ENCODE data around the gene SETD2. TPM values are rescaled to one million over a fixed set of nuclear protein-coding genes. Genes with fewer than 3 reads are reported as not detected.

SETD2 gene
- total and polyA plus RNA-seq, 5 donors = 10.3 to 35.6 (median 32.0) TPM

DNA sequence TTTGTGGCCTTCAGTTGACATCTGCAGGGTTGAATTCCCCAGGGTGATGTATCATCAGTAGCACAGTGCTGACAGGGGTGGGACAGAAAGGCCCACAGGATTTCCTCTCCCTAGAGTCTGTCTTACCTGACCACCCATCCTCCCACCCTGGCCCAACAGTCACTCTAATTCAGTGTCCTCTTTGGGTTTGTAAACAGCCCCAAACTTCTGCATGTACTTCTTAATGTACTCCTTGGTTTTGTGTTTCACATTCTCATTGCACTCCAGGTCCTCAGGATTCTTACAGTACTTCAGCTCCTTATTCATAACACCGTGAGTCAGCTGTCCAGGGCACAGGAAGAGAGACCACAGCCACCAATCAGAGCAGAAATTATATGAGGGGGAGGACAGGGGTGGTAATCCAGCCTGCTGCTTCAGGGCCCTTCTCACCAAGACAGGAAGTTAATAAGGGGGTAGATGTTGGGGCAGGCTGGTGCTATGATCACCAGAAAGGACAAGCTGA lies 146.9 kb downstream of the SETD2 start:
- DNase-seq = peak in 1 of 3 donors; percentile 19
- intact Hi-C loops (cut with DNase I) = no loop called here
- Histone ChIP-seq H3K27ac (ENCODE audit: low read length) (no peak overlapping the region), H3K4me3 (ENCODE audit: low read length) (no peak overlapping the region), H3K4me1 (ENCODE audit: control insufficient read depth, insufficient read depth, low read length) (no peaks in the 10 kb centered on the region), H3K27me3 (ENCODE audit: control insufficient read depth, insufficient read depth) (no peaks in the 10 kb centered on the region), H3K9me3 (ENCODE audit: control insufficient read depth, low read length) (no peaks in the 10 kb centered on the region)
- no peak for ATAC-seq
- whole genome bisulfite sequencing = 36% methylated on average over 1 of the region's 1 CpG

DNA sequence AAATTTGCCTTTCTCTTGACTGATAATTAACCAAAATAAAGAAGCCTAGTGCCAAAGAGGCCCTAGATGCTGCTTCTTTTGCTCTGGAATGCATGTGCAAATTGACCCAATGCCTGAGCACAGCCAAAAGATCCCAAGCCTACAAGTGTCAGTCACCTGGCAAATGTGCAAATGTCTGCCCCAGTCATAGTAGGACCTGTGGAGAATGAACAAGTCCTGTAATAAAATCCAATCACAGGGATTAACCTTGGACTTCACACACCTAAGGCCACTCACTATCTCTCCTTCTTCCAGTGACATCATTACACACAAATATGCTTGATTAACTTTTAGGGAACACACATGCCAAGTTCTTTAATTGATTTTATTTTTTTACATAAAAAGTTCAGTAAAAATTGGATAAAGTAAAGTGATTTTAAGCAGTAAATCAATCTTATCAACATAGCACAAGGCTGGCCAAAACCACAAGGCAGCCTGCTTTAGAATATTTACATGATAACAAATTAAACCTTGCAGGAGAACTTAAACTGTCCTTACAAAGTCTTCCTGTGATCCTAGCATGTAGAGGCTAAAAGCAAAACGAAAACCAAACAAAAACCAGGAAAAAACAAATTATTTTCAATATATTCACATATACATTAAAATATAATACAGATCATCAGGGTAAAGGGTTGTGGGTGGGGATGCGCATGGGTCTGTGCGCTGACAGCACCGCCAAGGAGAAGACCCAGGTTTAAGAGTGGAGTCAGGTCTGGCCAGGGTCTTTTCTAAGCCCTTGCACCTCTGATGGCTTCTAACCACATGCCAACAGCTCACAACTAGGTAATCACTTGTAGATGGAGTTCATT lies 147.6 kb downstream of the SETD2 start:
- H3K27ac ChIP-seq (ENCODE audit: low read length) = no peak overlapping the region
- H3K4me1 ChIP-seq (ENCODE audit: control insufficient read depth, insufficient read depth, low read length) = no peaks in the 10 kb centered on the region
- ATAC-seq = no peak
- no peak overlapping the region for H3K4me3 ChIP-seq (ENCODE audit: low read length)
- intact Hi-C loops (cut with DNase I) = no loop called here
- no peaks in the 10 kb centered on the region for H3K9me3 ChIP-seq (ENCODE audit: control insufficient read depth, low read length)
- DNase-seq = peak in 1 of 3 donors; percentile 9
- no peaks in the 10 kb centered on the region for H3K27me3 ChIP-seq (ENCODE audit: control insufficient read depth, insufficient read depth)
- 88% methylated on average over 4 of the region's 4 CpGs for WGBS

DNA sequence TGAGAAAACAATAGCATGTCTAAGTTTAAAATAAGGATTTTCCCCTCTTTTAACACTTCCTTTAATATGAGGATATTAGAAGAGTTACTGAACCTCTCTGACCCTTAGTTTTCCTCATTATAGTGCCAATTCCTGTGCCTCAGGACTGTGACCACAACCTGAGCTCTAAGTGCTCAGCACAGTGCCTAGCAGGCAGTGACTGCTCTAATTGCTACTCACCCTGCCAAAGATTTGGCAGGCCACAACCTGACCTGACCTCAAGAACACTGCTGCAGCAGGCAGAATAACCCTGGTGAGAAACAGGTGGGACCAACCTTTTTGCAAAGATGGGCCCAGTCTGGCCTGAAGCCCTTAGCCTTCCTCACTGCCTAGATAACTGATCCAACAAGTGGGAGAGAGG lies 148.8 kb downstream of the SETD2 start:
- no peaks in the 10 kb centered on the region for H3K4me1 ChIP-seq (ENCODE audit: control insufficient read depth, insufficient read depth, low read length)
- no peaks in the 10 kb centered on the region for H3K27me3 ChIP-seq (ENCODE audit: control insufficient read depth, insufficient read depth)
- no peak overlapping the region for H3K4me3 ChIP-seq (ENCODE audit: low read length)
- intact Hi-C loops (cut with DNase I) = no loop called here
- H3K9me3 ChIP-seq (ENCODE audit: control insufficient read depth, low read length) = no peaks in the 10 kb centered on the region
- no peak for ATAC-seq
- no peak overlapping the region for H3K27ac ChIP-seq (ENCODE audit: low read length)
- DNase-seq = no peak

DNA sequence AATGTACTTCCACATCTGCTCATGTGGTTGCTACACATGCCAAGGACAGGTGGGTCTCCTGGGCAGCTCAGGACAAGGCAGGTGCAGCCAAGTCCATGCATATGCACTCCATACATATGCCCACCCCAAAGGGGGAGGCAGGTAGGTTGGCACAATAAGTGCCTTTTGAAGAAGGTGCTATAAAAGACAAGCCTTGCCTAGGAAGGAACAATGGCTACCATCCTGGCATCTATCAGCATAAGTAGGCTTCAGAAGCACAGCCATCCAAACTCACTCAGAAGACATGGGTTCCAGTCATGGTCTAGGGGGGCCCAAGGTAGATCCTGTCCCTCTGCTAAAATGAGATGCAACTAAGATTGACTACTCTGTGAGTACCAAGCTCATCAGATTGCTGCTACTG lies 149.9 kb downstream of the SETD2 start:
- intact Hi-C loops (cut with DNase I) = no loop called here
- ATAC-seq (no peak), DNase-seq (peak in 1 of 3 donors; percentile 20)
- H3K4me1 ChIP-seq (ENCODE audit: control insufficient read depth, insufficient read depth, low read length) = no peaks in the 10 kb centered on the region
- no peaks in the 10 kb centered on the region for H3K27me3 ChIP-seq (ENCODE audit: control insufficient read depth, insufficient read depth)
- H3K9me3 ChIP-seq (ENCODE audit: control insufficient read depth, low read length) = no peaks in the 10 kb centered on the region
- no peak overlapping the region for H3K27ac ChIP-seq (ENCODE audit: low read length)
- H3K4me3 ChIP-seq (ENCODE audit: low read length) = no peak overlapping the region

DNA sequence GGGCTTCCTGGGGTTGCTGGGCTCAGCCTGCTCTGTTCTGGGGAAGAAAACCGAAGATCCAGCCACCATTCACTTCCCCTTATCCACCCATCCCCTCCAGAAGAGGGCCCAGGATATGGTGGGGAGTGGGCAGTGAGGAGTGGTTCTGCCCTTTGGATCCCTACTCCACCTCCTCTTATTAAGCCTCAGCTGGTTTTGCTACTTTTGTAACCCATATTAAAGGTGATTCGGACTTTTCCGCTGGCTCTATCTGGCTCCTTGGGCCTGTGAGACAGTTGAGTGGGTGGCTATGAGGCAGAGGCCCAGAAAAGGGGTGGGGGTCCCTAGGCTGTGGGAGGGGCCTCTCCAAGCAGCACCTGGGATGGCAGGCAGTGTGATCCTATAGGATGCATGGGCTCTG lies 150.7 kb downstream of the SETD2 start:
- ATAC-seq = no peak
- H3K4me1 ChIP-seq (ENCODE audit: control insufficient read depth, insufficient read depth, low read length) = no peaks in the 10 kb centered on the region
- no peak overlapping the region for H3K27ac ChIP-seq (ENCODE audit: low read length)

DNA sequence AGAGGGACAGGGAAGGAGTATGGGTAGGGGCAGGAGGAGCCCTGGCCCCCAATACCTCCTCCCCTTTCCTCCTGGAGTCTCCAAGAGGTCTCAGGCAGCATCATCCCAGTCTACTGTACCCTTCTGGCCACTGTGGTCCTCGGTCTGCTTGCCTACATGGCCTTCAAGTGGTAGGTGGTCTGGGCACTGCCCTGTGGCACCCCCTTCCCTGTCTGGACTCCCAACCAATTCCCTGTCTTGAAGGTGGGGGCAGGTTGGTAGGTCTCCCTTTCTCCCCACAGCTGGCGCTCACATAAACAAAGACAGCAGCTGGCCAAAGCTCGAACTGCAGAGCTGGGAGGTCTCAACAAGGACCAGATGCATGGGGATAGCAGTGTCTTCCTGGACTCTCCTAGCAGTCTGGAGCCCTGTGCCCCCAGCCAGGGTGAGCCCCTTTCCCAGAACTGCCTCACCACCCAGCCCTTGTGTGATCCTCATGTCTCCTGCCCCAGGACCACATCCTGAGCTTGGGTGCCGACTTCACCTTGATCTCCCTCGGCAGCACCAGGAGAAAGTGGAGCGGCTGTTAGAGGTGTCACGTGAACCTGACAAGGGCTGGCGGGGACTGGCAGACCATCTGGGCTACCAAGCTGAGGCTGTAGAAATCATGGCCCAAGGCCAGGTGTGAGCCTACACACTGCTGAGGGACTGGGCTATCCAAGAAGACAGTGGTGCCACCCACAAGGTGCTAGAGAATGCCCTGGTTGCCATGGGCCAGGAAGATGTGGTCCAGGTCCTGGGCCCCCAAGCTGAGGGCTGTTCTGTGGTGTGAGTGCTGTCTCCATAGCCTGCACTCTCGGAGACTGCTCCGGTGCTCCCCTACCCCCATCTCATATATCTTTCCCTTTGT lies 151.3 kb downstream of the SETD2 start:
- 79% methylated on average over 10 of the region's 10 CpGs for WGBS
- no peaks in the 10 kb centered on the region for H3K4me1 ChIP-seq (ENCODE audit: control insufficient read depth, insufficient read depth, low read length)
- no peak overlapping the region for H3K4me3 ChIP-seq (ENCODE audit: low read length)
- intact Hi-C loops (cut with DNase I) = no loop called here
- no peaks in the 10 kb centered on the region for H3K27me3 ChIP-seq (ENCODE audit: control insufficient read depth, insufficient read depth)
- no peak for ATAC-seq
- DNase-seq = peak in 2 of 3 donors; percentile 38 to 55
- H3K27ac ChIP-seq (ENCODE audit: low read length) = no peak overlapping the region
- no peaks in the 10 kb centered on the region for H3K9me3 ChIP-seq (ENCODE audit: control insufficient read depth, low read length)

More for the DNA sequence above, 150.7 kb downstream of the SETD2 start:
- intact Hi-C loops (cut with DNase I) = no loop called here
- no peak for DNase-seq
- 88% methylated on average over 3 of the region's 3 CpGs for WGBS
- no peaks in the 10 kb centered on the region for H3K9me3 ChIP-seq (ENCODE audit: control insufficient read depth, low read length)
- no peaks in the 10 kb centered on the region for H3K27me3 ChIP-seq (ENCODE audit: control insufficient read depth, insufficient read depth)
- no peak overlapping the region for H3K4me3 ChIP-seq (ENCODE audit: low read length)

DNA sequence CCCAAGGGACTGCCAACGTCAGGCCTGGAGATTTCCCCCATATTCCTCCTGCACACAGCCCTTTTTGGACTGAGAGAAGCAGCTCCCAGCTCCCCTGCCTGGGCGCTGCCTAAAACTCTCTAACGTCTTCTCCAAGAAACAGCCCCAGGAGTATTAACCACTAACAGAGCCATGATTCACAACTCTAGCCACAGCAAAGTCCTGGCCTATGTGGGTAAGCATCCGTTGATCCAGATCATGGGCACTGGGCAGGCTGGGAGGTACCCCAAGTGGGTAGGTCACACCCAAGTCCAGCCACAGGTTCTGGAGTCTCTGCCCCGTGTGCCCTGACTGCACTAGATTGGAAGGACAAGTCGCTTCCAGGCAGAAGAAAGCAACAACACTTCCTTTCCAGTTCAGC lies 152.5 kb downstream of the SETD2 start:
- intact Hi-C loops (cut with DNase I) = no loop called here
- DNase-seq = peak in 1 of 3 donors; percentile 21

DNA sequence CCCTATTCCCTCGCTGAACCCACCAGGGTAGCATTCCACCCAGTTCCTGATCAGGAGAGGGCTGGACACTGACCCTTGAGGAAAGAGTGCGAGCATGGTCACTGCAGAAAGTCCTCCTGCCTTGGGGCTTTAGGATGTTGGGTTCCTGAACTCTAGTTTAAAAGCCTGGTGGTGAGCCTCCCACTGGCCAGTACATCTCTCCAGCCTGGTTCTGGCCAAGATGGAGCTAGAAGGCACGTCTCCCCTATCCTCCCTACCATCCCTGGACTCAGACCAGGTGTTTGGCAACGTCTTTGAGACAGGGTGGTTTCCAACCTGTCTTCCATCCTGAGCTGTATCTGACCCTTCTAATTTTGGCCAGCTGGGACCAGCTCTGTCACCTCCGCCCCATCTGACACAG lies 153.0 kb downstream of the SETD2 start:
- no peaks in the 10 kb centered on the region for H3K4me1 ChIP-seq (ENCODE audit: control insufficient read depth, insufficient read depth, low read length)
- intact Hi-C loops (cut with DNase I) = no loop called here
- H3K4me3 ChIP-seq (ENCODE audit: low read length) = no peak overlapping the region
- peak in 1 of 3 donors; percentile 27 for DNase-seq
- no peak overlapping the region for H3K27ac ChIP-seq (ENCODE audit: low read length)
- no peaks in the 10 kb centered on the region for H3K9me3 ChIP-seq (ENCODE audit: control insufficient read depth, low read length)
- ATAC-seq = no peak
- H3K27me3 ChIP-seq (ENCODE audit: control insufficient read depth, insufficient read depth) = no peaks in the 10 kb centered on the region
- 89% methylated on average over 5 of the region's 5 CpGs for WGBS

More for the DNA sequence above, 152.5 kb downstream of the SETD2 start:
- Histone ChIP-seq H3K4me1 (ENCODE audit: control insufficient read depth, insufficient read depth, low read length) (no peaks in the 10 kb centered on the region), H3K27ac (ENCODE audit: low read length) (no peak overlapping the region), H3K4me3 (ENCODE audit: low read length) (no peak overlapping the region), H3K9me3 (ENCODE audit: control insufficient read depth, low read length) (no peaks in the 10 kb centered on the region), H3K27me3 (ENCODE audit: control insufficient read depth, insufficient read depth) (no peaks in the 10 kb centered on the region)
- ATAC-seq = no peak
- WGBS = 77% methylated on average over 6 of the region's 6 CpGs

DNA sequence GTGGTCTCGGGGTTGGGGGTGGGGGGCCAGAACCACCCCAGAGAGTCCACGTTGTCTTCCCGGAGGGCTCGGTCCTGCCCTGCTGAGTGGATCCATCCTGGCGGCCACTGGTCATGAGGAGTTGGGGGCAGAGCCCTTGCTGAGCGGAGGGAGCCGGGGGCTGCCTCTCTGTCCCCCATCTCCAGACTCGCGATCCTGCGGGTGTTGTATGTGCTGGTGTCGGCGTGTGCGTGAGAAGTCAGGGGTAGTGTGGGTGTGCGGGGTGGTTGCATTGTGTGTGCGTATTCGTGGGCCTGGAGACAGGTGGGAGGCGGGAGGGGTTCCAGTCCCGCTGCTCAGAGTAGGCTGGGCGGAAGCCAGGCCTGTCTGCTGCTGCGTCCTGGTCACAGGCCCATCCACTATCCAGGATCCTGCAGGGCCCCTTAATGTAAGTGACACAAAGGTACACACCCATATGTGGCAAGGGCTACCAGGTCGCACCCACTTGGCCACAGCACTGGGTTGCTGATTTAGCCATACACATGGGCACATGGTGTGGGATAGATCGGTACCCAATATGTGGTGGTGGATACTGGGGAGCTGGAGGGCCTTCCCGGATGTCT lies 153.7 kb downstream of the SETD2 start:
- no peaks in the 10 kb centered on the region for H3K4me1 ChIP-seq (ENCODE audit: control insufficient read depth, insufficient read depth, low read length)
- peak overlapping the region; percentile 82 for H3K27ac ChIP-seq (ENCODE audit: low read length)
- no peaks in the 10 kb centered on the region for H3K27me3 ChIP-seq (ENCODE audit: control insufficient read depth, insufficient read depth)
- DNase-seq = peak in 2 of 3 donors; percentile 32 to 62
- intact Hi-C loops (cut with DNase I) = no loop called here
- peak overlapping the region; percentile 46 for H3K4me3 ChIP-seq (ENCODE audit: low read length)
- H3K9me3 ChIP-seq (ENCODE audit: control insufficient read depth, low read length) = no peaks in the 10 kb centered on the region
- no peak for ATAC-seq
- WGBS = 73% methylated on average over 23 of the region's 23 CpGs

DNA sequence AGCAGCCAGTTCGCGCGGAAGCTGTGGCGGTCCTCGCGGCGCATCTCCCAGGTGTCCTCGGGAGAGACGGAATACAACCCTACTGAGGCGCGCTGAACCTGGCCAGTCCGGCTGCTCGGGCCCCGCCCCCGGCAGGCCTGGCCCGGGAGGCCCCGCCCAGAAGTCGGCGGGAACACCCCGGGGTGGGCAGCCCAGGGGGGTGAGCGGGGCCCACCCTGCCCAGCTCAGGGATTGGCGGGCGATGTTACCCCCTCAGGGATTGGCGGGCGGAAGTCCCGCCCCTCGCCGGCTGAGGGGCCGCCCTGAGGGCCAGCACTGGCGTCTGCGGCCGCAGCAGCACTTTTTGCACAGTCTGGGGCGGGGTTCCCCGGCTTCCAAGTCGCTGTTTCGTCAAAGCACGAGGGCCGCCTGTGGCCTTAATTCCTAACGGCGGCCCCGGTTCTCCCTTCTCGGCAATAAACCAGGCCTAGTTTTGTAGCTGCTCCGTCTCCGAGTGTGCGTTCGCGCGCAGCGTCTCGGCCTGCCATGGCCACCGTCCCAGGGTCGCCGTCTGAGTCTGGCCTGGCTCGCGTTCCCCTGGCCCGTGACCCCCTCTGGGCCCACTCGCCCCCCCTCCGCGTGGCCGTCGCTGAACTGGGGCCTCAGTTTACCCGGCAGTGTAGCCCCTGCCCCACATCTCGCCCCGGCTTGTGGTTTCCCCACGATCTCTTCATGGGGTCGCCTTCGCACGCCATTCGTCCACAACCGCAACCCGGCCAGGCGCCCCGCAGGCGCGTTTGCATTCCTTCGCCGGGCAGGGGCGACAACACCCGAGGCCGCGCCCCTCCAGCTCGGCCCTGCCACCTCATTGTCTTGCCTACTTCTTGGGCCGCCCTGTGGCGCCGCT lies 154.4 kb downstream of the SETD2 start:
- WGBS = 2% methylated on average over 85 of the region's 85 CpGs

More for the DNA sequence above, 154.4 kb downstream of the SETD2 start:
- DNase-seq = peak; percentile 94 to 97 (median 96)
- Histone ChIP-seq H3K4me3 (ENCODE audit: low read length) (peak overlapping the region; percentile 46), H3K9me3 (ENCODE audit: control insufficient read depth, low read length) (no peaks in the 10 kb centered on the region), H3K4me1 (ENCODE audit: control insufficient read depth, insufficient read depth, low read length) (no peaks in the 10 kb centered on the region), H3K27me3 (ENCODE audit: control insufficient read depth, insufficient read depth) (no peaks in the 10 kb centered on the region), H3K27ac (ENCODE audit: low read length) (peak overlapping the region; percentile 82)
- intact Hi-C loops (cut with DNase I) = loop anchor here in 2 of 4 donors (10.0 kb wide), 1 partner anchor 305 kb away; the partner anchor contains the start of gene TMIE (in 2 of the 2)
- ATAC-seq = peak; percentile 93 to 96

Measured in right cardiac atrium (tissue), 5 donors.